T47D (cell line): Measurements from ENCODE around the gene GSE1.

Experiments
- DNase-seq, 2 experiments: peaks; one replicate each; pipeline versions ENCODE4 v3.0.0 to v3.0.0-alpha.2; 2011 to 2012; ENCODE audit warnings: low read depth in 1 of 2, low spot score in 1 of 2
- JUND ChIP-seq: IDR thresholded peaks from 2 replicates; pipeline ENCODE4 v1.6.1; 2012; ENCODE audit warnings: low read depth
- in situ Hi-C: cut with HindIII; loops from 2 replicates; pipeline ENCODE4 v1.10.0; 2016; ENCODE audit warnings: low sequenced_read_pairs, low pct_unique_long_range_greater_than_20kb

Gene GSE1

GRCh38 chr16:85648805-85649204, 35.7 kb downstream of the GSE1 start:
- TF ChIP-seq JUND, result no peak

DNA sequence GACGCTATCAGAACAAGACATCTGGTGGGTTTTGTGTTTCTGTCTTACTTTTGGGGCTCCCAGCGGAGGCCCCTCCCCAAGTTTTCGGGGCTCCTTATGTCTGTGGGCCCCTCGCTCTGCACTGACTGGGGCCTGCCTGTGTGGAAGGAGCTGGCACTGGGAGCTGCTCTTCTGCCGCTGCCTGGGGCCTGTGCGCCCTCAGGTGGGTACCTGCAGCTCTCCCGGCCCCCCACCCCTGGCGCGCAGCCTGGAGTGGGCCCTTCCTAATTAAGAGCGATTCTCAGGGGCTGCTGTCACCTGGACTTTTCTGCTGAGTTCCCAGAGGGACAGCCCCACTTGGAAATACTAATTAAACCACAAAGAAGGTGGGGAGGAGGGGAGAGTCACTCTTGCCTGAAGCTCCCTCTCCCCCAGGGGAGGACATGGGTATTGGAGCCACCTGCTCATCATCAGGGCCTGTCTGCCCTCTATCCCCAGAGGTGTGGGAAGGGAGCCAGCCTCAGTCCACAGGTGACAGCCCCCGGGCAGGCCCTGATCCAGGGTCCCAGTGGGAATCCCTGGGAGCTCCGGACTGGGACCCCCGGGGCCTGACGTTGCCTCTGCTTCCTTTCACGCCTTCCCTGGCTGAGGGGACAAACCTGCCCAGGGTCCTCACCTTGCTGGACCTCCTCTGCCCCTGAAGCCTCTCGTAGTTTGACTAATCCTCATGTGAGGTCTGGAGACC, 36.5 kb downstream of the GSE1 start:
- no peak for DNase-seq
- TF ChIP-seq JUND, result no peak
- in situ Hi-C loops, result no loop called here

More at GRCh38 chr16:85648805-85649204, 35.7 kb downstream of the GSE1 start:
- DNase-seq, result no peak
- in situ Hi-C loops, result no loop called here

GRCh38 chr16:85650135-85650843, 37.2 kb downstream of the GSE1 start:
- TF ChIP-seq JUND, result no peak
- no peak for DNase-seq
- in situ Hi-C loops, result no loop called here

DNA sequence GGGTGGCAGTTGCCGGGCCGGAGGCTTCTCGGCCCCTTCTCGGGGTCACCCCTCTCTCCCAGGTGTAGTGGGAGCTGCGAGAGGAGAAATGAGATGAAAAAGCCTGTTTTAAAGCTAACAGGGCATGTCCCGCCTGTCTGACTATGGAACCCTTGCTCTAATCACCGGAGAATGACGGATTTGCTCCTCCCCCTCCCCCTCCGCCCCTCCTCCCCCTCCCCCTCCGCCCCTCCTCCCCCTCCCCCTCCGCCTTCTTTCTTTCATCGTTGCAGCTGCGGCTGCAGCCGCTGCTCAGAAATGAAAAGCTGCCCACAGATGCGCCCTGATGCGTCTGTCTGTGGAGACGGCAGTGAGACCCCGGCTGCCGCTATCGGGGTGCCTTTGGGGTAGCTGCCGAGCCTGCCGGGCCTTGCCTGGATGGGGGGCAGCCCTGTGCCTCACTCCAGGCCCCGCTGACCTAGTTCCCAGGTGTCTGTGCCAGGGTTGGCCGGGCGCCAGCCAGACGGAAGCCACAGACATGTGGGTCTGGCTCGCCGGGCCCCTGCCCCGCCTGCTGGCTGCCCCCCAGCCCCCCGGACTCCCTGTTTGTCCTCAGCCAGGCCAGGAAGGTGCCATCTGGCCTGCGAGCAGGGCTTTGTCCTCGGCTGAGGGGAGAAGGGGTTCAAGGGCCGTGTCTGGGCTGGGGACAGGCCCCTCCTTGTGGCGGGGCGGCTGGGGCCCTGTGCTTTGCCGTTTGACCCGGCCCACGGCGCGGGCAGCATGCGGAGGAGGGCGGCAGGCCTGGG, 37.9 kb downstream of the GSE1 start:
- DNase-seq, result no peak
- no peak for TF ChIP-seq JUND
- in situ Hi-C loops, result no loop called here

GRCh38 chr16:85651629-85652430, 38.7 kb downstream of the GSE1 start:
- TF ChIP-seq JUND, result no peak
- peak in 1 of 2 experiments; percentile 68 for DNase-seq
- in situ Hi-C loops, result no loop called here

GRCh38 chr16:85652431-85653221, 39.5 kb downstream of the GSE1 start:
- no peak for TF ChIP-seq JUND
- DNase-seq, result peak; percentile 66 to 87

GRCh38 chr16:85653290-85653891, 40.3 kb downstream of the GSE1 start:
- in situ Hi-C loops, result no loop called here
- no peak for TF ChIP-seq JUND
- DNase-seq, result no peak

More at GRCh38 chr16:85652431-85653221, 39.5 kb downstream of the GSE1 start:
- in situ Hi-C loops, result no loop called here

- DNase-seq, result no peak
- no peak for TF ChIP-seq JUND
- in situ Hi-C loops, result no loop called here
Observed at GRCh38 chr16:85654251-85655095, 41.4 kb downstream of the GSE1 start.

- TF ChIP-seq JUND, result no peak
- in situ Hi-C loops, result no loop called here
- DNase-seq, result no peak
Observed at GRCh38 chr16:85655216-85656129, 42.4 kb downstream of the GSE1 start.
